GM19025 (cell line): Measurements from ENCODE around the gene RPS6KB2.

ENCODE experiments used
- ATAC-seq: cut with Tn5 transposase; IDR thresholded peaks from one replicate; pipeline ENCODE4 v1.9.1; 2021; ENCODE audit warnings: mild to moderate bottlenecking, low read depth, moderate library complexity; ENCODE audit not compliant: unreplicated experiment

RPS6KB2 gene

DNA sequence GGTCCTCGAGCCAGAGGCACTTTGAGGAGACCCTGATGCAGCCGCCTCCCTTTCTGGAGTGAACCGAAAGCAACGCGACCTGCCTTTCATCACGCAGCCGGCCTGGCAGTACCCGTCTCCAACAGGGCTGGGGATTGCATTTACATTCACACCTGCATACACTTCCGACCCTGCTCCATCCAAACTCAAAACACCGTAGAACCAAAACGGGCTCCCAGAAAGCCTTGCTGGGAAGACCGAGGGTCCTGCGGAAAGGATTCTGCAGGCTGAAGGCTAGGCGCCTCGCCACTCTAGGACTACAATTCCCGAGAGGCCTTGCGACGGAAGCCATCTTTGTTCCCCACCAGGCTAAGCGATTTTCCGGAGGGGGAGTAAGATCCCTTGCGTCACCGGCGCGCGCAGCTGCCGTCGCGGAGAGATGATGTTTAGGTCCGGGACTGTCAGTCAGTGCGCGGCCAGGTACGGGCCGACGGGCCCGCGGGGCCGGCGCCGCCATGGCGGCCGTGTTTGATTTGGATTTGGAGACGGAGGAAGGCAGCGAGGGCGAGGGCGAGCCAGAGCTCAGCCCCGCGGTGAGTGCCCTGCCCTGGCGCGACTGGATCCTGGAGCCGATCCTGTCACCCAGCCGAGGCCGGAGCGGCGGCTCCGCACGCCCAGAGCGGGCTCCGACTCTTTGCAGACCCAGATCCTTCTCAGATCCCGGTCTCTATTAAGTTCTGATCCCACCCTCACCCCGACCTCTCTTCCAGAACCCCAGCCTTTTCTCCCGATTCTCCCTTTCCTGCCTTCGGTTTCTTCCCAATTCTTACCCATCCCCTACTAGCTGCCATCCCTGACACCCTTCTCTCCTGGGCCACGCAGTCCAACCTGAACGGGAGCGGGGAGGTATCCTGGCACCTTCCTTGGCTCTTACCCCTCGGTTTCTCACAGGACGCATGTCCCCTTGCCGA, at the start of gene RPS6KB2:
Gene RPS6KB2, plus strand, starts transcription at position 443 of the 950 bp plus-strand sequence. Its CDS starts 52 bp downstream, at position 495.
- ATAC-seq = peak; percentile 74

DNA sequence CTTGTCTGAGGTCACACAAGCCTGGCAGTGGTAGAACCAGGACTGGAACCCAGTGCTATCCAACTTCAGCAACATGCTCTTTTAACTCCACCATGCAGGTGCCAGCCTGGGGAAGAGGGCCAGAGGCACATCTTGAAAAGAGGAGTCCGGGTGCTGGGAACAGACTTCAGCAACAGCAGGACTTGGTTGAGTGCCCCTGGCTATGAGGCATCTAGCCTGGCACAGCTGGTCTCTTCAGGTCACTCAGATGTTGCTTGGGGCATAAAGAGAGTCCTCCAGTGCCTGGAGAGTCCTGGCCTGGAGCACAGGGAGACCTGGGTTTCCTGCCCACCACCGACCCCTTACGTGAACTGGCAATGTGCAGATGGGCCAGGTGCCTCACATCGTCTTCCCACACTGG, 49.8 kb upstream of the RPS6KB2 start:
- ATAC-seq = no peak

- ATAC-seq = no peak
These were observed 48.9 kb upstream of the RPS6KB2 start for GRCh38 chr11:67379061-67380058.

- ATAC-seq = no peak
These were observed 46.9 kb upstream of the RPS6KB2 start for GRCh38 chr11:67381244-67381972.

DNA sequence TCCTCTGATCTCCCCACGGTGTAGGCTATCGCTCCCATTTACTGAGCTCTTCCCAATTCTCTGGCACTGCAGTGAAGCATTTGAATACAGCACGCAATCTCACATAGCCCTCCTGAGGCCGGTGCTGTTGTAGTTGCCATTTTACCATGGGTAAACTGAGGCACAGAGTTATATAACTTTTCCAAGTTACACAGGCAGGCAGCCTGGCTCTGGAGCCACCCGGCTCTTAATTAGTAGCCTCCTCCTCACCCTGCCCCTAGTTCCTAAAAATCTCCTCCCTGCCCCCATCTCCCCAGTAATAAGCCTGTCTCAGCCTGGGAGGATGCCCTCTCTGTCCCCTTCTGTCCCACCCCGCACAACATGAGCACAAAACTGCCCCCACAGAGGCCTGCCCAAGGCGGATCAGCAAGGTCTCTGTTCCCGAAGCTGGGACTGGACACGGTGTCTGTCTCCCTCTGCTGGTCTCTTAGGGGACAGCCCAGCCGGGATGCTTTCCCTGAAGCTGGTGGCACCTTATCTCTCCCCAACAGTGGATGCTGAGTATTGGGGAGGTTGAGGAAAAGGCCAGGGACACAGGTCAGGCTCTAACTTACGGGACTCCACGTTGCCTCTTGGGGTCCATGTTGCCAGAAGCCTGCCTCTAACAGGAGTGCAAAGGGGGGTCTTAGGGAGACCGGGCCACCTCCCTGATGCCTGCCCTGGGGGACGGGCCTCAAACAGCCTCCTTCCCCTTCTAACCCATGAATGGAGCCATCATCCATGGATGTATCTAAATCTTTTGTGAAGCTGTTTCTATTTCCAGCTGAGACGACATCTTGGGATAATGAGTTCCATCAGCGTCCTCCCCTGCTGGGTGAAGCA, 45.8 kb upstream of the RPS6KB2 start:
- ATAC-seq = no peak

- no peak for ATAC-seq
These were observed 43.4 kb upstream of the RPS6KB2 start for GRCh38 chr11:67384851-67385366.

- no peak for ATAC-seq
These were observed 41.2 kb upstream of the RPS6KB2 start for GRCh38 chr11:67387069-67387468.

GRCh38 chr11:67387518-67387917, 40.8 kb upstream of the RPS6KB2 start:
- ATAC-seq = no peak

DNA sequence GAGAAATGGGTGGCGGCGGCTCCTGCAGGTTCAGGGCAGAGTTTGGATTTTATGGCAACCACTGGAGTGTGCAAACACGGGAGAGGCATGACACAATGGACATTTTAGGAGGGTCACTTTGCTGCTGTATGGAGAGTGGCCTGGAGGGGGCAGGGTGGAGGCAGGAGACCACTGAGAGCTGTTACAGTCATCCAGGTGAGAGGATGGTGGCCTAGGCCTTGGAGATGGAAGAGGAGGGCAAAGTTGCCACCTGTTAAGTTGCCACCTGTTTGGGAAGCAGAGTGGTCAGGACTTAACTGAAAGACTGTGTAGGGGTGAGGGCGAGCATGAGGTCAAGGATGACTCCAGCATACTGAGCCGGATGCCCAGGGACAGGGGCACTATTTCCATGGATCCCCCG, 38.8 kb upstream of the RPS6KB2 start:
- no peak for ATAC-seq

- no peak for ATAC-seq
These were observed 37.4 kb upstream of the RPS6KB2 start for GRCh38 chr11:67390947-67391303.

GRCh38 chr11:67391304-67392182, 36.8 kb upstream of the RPS6KB2 start, which contains the start of gene RAD9A:
RAD9A (plus strand) TSS chr11:67391986; CDS start chr11:67392045, 59 bp downstream.
- peak; percentile 61 for ATAC-seq

DNA sequence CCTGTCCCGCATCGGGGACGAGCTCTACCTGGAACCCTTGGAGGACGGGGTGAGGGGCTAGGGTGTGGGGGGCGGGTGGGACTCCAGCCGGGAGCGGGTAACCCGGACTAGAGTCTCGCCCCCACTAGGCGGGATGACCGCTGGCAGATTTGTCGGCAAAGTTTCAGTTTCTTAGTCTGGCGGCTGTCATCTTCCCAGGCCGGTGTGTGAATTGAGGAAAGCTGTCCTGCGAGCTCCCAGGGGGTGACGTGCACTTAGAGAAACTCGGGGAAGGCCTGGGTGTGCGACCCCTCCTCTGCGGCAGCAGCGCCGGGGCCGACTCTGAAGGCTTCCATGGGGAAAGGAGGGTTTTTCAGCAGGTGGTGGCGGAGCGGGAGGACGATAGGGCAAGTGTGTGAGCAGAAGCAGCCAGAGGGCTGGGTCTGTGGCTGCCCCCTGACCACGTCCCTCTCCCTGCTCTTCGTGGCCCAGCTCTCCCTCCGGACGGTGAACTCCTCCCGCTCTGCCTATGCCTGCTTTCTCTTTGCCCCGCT, 36.0 kb upstream of the RPS6KB2 start:
- ATAC-seq = no peak

GRCh38 chr11:67393437-67393836, 34.9 kb upstream of the RPS6KB2 start:
- no peak for ATAC-seq

DNA sequence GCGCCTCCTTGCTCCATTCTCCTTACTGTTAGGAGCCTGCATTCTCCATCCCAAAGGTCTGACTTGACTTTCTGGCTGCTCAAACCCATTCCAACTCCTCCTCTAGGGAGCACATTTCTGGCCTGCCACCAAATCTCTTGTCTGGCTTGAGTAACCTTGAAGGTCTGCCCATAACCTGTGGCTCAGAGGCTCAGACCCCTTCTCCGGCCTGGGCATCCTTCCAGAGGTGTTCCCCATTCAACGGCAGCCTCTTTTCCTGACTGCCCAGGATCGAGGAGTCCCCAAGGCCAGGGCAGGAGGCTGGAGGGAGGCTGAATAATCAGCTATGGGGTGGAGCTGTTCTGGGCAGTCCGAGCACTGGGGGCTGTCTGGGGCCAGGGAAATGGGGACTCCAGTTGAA, 34.3 kb upstream of the RPS6KB2 start:
- ATAC-seq = no peak

DNA sequence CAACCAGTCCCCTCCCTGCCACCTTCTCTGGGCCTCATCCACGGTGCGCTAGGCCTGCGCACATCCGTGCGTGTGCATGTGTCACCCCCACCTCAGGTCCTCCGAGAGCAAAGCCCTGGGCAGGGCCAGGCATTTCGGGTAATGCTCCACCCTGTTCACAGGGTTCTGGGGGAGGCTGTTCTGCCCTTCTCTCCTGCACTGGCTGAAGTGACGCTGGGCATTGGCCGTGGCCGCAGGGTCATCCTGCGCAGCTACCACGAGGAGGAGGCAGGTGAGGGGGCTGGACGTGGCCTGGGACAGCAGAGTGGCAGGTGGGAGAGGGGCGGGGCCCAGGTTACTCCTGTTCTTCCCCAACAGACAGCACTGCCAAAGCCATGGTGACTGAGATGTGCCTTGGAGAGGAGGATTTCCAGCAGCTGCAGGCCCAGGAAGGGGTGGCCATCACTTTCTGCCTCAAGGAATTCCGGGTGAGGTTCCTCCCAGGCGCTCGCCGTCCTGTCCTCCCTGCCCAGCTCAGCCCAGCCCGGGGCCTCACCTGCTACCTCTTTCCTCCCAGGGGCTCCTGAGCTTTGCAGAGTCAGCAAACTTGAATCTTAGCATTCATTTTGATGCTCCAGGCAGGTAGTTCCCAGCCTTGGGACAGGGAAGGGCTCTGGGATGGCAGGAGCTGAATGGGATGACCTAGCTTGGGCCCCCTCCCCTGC, 32.6 kb upstream of the RPS6KB2 start:
- ATAC-seq = no peak

- ATAC-seq = no peak
These were observed 32.1 kb upstream of the RPS6KB2 start for GRCh38 chr11:67396259-67396581.

DNA sequence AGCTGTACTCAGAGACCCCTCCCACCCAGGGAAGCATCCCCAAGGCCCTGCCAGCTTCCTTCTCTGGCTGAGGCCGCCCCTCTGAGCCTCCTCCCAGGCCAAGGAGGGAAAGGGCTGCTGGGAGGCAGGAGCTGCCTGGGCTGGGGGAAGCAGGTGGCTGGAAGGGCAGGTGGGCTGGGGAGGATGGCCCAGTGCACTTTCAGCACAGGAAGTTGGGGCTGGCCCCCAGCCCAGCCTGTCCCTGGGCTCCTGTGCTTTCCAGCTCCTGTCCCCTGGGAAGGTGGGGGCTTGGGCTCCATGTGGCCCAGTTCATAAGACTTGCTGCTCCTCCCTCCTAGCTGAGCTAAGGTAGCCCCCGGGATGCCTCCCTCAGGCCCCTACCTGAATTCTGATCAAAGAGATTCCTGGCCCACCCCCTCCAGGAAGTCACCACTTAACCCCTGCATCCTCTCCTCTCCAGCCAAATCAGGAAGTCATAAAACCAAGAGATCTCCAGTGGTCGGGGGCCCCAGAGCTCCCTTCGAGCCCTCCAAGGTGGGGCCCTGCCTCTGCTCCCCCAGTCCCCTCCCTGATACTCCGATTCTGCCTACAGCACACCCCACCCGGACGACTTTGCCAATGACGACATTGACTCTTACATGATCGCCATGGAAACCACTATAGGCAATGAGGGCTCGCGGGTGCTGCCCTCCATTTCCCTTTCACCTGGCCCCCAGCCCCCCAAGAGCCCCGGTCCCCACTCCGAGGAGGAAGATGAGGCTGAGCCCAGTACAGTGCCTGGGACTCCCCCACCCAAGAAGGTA, 31.5 kb upstream of the RPS6KB2 start:
- no peak for ATAC-seq
